Activated CD8-positive, alpha-beta memory T cell treated with anti-CD3 and anti-CD28 coated beads for 4 hours (primary cell): ENCODE data around the gene SURF2.
"Not testable (repeated sequence)": the region's sequence is repeated elsewhere in the genome, so short reads cannot be mapped to it uniquely, and the experiment has no call there.

ENCODE experiments used
- DNase-seq, 2 donors: peaks; one replicate each; pipeline ENCODE4 v3.0.0-alpha.2; 2020; ENCODE audit warnings: low read depth in 2 of 2

Gene SURF2

GRCh38 chr9:133377280-133377679, 20.9 kb downstream of the SURF2 start:
- DNase-seq = not testable (repeated sequence)

DNA sequence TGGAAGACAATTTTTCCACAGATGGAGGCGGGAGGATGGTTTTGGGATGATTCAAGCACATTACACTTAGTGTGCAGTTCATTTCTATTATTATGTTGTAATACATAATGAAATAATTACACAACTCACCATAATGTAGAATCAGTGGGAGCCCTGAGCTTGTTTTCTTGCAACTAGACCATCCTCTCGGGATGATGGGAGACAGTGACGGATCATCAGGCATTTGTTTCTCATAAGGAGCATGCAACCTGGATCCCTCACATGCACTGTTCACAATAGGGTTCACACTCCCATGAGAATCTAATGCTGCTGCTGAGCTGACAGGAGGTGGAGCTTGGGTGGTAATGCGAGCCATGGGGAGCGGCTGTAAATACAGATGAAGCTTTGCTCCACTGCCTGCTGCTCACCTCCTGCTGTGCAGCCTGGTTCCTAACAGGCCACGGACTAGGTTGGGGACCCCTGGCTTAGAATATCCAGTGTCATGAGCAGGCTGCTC, 21.4 kb downstream of the SURF2 start:
- no peak for DNase-seq

GRCh38 chr9:133378408-133378962, 22.1 kb downstream of the SURF2 start:
- no peak for DNase-seq

DNA sequence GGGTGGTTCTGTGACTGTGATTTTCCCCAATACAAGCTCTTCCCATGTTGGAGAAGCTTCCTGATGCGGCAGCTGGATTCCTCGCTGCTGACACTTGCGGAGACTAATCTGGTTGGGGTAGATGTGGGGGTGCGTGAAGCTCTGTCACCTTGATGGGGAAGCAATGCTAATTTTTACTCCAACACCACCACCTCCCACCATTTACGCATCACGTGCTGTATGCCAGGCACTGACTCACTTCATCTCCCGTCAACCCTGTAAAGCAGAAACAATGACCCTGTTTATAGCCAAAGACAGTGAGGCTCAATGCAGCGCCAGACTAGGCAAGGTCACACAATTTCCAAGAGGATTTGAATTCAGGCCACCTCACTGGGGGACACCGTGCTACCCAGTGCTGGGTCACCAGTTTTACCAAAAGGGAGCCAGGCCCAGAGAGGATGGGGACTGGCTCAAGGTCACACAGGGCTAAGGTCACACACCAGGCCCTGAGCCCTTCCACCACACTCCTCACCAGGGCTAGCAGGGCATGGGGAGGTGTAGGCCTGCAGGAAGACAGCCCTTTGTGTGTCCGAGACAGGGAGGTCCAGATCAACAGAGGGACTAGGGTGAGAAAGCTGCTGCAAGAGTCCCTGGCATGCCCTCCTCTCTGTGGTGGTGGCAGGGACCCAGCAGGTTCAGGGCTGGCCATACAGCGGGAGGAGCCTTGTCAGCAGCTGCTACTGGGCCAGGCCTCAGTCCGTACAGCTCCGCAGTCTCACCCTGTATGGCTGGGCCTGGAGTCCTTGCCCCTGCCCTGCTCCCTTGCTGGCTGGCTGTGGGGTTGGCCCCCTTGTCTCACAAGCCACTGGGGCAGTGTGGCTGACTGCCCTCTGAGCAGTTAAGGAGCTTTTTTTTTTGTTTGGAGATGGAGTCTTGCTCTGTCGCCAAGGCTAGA, 23.1 kb downstream of the SURF2 start:
- DNase-seq = no peak

- DNase-seq = no peak
Observed at GRCh38 chr9:133380734-133381133, 24.4 kb downstream of the SURF2 start.

DNA sequence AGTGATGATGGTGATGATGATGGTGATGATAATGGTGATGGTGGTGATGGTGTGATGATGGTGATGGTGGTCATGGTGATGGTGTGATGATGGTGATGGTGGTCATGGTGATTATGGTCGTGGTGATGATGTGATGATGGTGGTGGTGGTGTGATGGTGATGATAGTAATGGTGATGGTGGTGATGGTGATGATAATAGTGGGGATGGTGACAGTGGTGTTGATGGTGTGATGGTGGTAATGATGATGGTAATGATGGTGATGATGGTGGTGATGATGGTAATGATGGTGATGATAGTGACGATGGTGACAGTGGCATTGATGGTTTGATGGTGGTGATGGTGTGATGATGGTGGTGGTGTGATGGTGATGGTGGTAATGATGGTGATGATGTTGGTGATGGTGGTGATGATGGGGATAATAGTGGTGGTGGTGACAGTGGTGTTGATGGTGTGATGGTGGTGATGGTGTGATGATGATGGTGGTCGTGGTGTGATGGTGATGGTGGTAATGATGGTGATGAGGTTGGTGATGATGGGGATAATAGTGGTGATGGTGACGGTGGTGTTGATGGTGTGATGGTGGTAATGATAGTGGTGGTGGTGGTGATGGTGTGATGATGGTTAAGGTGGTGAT, 26.3 kb downstream of the SURF2 start:
- no peak for DNase-seq

DNA sequence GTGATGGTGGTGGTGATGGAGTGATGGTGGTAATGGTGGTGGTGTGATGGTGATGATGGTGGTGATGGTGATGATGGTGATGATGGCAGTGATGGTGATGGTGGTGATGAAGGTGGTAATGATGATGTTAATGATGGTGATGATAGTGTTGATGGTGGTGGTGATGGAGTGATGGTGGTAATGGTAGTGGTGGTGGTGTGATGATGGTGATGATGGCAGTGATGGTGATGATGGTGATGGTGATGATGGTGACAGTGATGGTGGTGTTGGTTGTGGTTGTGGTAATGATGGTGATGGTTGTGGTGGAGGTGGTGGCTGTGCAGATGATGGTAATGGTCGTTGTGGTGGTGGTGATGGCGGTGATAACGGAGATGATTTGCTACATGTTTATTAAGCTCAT, 27.1 kb downstream of the SURF2 start:
- DNase-seq = no peak

DNA sequence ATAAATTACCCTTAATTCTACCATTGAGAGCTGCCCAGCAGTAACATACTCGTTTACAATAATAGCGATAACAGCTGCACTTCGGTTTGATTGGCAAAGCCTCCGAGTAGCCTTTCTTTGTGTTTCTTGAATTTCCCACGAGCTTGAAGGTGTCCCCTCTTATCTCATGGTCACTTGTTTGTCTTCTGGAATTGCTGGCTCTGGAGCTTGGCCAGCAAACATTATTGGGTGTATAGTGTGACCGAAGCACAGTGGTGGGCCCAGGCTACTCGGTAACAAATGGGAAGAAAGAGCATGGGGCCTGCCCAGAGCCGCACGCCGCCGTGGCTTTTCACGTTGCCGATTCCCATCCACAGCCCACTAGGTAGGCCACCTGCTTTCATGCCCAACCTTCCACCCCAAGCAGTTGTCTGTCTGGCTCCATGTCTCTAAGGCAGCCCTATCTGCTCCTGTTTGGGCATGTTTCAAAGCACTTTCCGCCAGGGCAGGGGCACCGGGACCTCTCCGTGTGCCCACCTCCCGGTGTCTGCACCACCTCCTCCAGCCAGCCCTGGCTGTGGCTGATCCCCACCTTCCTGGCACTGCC, 28.5 kb downstream of the SURF2 start:
- no peak for DNase-seq

- DNase-seq = no peak
Observed at GRCh38 chr9:133385452-133385851, 29.1 kb downstream of the SURF2 start.

- DNase-seq = no peak
Observed at GRCh38 chr9:133386338-133386737, 30.0 kb downstream of the SURF2 start.

- DNase-seq = no peak
Observed at GRCh38 chr9:133387680-133388079, 31.3 kb downstream of the SURF2 start.

- no peak for DNase-seq
Observed at GRCh38 chr9:133389025-133389557, 32.7 kb downstream of the SURF2 start.

- DNase-seq = no peak
Observed at GRCh38 chr9:133389562-133389961, 33.2 kb downstream of the SURF2 start.

DNA sequence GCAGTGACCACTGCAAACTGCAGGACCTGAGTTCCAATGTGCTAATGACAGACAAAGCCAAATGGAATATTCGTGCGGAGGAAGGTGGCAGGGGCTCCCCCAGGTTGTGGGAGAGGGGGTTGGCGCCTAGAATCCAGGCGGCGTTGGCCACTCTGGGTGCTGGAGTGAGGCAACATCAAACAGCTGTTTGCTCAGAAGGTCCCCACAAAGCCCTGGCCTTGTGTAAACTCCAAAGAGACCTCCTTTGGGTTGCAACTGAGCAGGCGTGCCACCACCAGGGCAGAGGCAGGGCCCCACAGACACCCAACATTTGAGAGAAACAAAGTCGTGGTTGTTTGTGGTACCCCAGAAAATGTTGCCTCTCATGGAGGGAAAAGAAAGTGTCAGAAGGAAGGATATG, 34.4 kb downstream of the SURF2 start:
- no peak for DNase-seq

GRCh38 chr9:133391449-133391848, 35.1 kb downstream of the SURF2 start:
- DNase-seq = not testable (repeated sequence)

GRCh38 chr9:133392308-133392707, 36.0 kb downstream of the SURF2 start:
- DNase-seq = not testable (repeated sequence)

DNA sequence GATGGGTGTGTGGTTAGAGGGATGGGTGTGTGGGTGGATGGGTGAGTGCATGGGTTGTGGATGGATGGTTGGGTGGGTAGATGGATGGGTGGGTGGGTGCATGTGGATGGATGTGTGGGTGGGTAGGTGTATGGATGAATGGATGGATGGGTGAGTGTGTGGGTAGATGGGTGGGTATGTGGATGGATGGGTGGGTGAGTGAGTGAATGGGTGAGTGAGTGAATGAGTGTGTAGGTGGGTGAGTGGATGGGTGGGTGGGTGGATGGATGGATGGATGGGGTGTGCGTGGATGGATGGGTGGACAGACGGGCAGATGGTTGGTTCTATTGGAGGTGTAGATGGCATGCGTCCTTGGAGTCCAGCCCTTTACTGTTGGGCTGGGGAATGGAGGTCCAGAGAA, 37.0 kb downstream of the SURF2 start:
- DNase-seq = no peak

GRCh38 chr9:133394687-133395271, 38.4 kb downstream of the SURF2 start:
- DNase-seq = no peak

DNA sequence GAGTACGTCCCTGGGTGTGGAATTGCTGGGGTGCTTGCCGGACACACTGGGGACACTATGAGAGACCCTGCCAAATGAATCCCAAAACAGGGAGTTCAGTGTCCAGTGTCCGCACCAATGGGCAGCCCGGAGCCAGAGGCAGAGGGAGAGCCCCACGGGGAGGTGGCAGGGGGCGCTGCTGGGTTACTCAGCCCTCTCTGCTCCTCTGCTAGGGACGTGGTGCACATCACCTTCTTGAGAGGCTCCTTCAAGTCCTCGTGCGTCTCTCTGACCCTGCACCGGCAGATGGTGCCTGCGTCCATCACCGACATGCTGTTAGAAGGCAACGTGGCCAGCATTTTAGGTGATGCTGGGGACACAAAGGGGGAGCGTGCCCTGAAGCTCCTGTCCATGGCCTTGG, 40.6 kb downstream of the SURF2 start:
- no peak for DNase-seq

GRCh38 chr9:133397370-133397769, 41.0 kb downstream of the SURF2 start:
- DNase-seq = no peak

- DNase-seq = no peak
Observed at GRCh38 chr9:133397895-133398294, 41.5 kb downstream of the SURF2 start.

DNA sequence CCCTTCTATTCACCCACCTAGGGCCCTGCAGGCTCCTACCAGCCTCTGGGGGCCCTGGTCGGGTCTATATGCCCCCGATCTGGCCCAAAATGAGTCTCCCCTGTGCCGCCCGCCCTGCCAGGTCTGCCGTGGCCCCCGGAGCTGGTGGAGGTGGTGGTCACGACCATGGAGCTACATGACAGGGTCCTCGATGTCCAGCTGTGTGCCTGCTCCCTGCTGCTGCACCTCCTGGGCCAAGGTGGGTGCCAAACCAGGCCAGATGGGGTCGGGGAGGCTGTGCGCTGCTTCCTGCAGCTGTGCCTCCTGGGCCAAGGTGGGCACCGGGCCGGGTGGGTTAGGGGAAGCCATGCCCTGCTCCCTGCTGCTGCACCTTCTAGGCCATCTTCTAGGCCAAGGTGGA, 43.9 kb downstream of the SURF2 start:
- no peak for DNase-seq
